GM18502 (cell line): Measurements from ENCODE around the gene TNPO3.
"Not testable (repeated sequence)": the region's sequence is repeated elsewhere in the genome, so short reads cannot be mapped to it uniquely, and the experiment has no call there.

Experiments
- ATAC-seq: cut with Tn5 transposase; IDR thresholded peaks from one replicate; pipeline ENCODE4 v1.9.1; 2021; ENCODE audit warnings: mild to moderate bottlenecking; ENCODE audit not compliant: unreplicated experiment, poor library complexity

Gene TNPO3

DNA sequence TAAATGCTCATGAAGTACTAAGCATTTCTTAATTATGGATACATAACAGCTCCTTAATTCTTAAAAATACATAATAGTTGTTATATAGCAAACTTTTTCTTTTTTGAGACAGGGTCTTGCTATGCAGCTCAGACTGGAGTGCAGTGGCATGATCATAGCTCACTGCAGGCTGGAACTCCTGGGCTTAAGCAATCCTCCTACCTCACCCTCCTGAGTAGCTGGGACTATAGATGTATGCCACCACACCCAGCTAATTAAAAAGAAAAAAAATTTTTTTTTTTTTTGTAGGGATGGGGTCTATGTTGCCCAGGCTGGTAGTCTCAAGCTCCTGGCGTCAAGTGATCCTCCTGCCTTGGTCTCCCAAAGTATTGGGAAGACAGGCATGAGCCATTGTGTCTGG, 86.3 kb downstream of the TNPO3 start:
- no peak for ATAC-seq

- peak; percentile 87 for ATAC-seq
Measured at GRCh38 chr7:128963327-128963757, 91.6 kb downstream of the TNPO3 start.

DNA sequence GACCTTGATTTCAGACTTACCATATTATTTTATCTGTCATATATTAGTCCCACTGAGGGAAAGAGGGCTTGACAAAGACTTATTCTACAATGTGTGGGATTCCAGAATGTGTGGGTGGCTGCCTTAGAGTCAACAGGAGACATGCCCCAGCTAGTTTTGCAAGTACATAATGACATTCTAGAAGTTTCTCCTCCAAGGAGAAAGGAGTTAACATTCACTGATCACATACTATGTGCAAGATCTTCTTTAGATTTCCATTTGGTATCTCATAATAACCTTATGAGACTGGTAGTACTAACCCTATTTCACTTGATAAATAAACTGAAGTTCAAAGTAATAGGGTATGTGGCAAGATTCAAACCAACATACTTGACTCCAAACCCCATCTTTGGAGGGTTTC, 92.0 kb downstream of the TNPO3 start:
- peak; percentile 25 for ATAC-seq

DNA sequence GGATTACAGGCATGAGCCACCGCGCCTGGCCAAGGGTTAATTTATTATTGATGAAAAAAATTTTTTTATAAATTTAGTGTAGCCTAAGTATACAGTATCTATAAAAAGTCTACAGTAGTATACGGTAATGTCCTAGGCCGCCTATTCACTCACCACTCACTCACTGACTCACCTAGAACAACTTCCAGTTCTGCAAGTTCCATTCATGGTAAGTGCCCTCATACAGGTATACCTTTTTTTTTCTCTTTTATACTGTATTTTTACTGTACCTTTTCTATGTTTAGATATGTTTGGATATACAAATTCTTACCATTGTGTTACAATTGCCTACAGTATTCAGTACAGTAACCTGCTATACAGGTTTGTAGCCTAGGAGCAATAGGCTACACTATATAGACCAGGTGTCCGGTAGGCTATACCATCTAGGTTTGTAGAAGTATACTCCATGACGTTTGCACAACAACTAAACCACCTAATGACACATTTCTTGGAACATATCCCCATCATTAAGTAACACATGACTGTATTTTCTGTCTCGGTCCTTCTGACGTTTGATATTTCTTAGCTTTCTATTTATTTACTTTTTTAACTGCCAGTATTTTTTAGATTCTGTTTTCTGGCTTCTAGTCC, 93.8 kb downstream of the TNPO3 start:
- no peak for ATAC-seq

DNA sequence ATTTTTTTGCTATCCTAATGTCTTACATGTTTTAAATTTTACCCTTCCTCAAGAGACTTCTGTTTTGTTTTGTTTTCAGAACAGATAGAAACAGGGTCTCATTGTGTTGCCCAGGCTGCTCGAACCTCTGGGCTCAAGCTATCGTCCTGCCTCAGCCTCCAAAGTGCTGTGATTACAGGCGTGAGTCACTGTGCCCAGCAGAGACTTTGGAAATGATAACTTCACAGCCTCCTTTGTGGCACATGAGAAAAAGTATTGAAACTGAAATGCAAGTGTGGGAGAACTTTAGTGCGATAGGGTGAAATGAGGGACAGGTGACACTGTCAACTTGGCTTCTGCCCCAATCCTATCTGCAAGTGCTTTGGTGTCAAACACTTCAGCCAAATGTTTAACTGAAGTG, 95.6 kb downstream of the TNPO3 start:
- ATAC-seq = no peak

- ATAC-seq = no peak
Measured at GRCh38 chr7:128955981-128956380, 98.9 kb downstream of the TNPO3 start.

DNA sequence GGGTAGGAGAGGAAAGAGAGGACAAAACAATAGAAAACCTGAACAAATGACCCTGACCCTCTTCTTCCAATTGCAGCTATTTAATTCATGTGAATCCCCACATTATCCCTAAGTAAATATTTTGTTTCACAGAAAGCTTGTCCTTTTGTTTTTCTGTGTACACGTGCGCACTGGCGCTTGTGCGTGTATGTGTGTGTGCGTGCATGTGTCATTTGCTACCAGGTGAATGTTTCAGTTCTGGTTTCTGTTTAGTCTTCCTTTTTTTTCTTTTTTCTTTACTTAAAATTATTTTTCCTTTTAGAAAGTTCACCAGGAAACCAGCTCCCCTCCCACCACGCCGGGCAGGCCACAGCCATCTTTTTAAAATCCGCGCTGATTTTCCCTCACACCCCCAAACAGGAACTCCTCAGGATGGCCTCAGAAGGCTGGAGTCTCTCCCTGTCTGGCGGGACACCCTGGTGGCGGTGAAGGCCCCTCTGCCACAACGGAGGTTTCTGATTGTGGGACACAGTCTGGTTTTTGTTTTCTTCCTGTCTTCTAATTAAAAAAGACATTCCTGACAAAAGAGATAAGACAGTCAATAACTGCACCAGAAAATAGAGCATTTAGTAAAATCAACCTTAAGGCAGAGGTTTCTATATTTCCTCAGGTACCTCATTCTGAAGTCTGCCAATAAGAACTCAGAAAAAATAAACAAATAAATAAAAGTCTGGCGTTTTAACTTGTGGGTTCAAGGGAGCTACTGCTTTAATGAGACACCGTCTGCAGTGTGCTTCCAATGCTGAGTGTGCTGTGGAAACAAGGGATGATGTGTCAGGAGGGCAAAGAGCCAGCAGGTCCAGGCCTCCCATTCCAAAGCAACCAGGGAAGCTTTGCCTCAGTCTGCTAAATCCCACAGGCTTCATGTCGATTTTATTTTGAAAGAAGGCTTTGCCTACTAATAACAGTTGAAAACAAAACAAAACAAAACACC, 99.8 kb downstream of the TNPO3 start:
- peak; percentile 72 for ATAC-seq

DNA sequence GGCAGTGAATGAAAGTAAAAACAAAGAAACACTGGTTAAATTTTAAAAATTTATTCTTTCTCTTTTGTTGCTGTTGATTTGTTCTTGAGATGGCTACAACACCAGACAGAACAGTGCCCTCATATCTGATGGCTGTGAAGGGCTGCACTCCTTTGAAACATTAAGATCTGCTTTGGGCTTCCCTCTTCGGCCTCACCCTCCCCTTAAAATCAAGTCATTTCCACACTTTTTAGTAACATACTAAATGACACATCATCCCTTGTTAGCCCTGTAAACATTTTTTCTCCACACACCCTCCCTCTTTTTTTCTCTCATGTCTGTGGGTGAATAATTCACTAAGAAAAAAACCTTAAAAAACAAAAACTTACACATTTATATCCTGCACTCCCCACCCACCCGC, 100.8 kb downstream of the TNPO3 start:
- ATAC-seq = no peak

DNA sequence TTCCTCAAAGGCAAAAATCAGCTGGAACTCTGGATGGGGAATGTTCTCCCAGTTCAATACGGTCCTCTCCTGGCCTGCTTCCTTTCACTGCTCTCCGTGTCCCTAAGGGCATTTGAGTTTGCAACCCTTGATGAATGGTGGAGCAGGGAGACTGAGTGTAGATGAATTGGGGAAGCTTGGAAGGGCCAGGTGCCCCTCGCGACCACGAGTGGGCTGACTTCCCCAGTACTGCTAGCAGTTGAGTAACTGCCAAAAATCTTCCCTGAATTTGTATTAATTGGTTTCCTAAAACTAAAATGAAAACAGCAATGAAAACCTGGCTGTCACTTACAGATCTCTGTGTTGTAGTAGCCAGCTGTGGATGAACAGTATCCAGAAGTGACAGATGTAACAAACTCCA, 103.6 kb downstream of the TNPO3 start:
- no peak for ATAC-seq

DNA sequence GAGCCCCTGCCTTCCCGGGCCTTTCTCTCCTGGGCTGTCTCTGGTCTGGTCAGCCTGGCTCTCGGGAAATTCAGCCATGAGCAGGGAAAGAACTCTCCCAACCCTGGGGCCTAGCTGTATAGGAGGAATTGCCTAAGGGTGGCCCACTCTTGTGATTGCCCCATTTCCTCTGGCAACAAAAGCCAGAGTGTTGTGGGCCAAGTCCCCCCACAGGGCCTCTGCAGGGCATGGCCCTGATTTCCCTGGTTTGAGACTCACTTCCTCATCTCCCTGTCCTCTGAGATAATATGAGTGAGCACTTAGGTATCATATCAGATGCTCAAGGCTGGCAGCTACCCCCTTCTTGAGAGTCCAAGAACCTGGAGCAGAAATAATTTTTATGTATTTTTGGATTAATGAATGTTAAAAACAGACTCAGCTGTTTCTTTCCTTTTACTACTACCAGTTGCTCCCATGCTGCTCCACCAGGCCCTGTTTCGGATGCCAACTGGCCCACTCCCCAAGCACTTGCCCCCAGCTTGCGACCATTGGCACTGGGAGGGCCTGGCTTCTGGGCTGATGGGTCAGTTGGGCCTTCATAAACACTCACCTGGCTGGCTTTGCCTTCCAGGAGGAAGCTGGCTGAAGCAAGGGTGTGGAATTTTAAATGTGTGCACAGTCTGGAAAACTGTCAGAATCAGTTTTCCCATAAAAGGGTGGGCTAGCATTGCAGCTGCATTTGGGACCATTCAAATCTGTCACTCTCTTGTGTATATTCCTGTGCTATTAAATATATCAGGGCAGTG, 105.7 kb downstream of the TNPO3 start:
- no peak for ATAC-seq

GRCh38 chr7:128948312-128948973, 106.5 kb downstream of the TNPO3 start:
- no peak for ATAC-seq

GRCh38 chr7:128947854-128948253, 107.1 kb downstream of the TNPO3 start:
- ATAC-seq = no peak

GRCh38 chr7:128946936-128947830, 107.7 kb downstream of the TNPO3 start:
- ATAC-seq = no peak

- ATAC-seq = no peak
Measured at GRCh38 chr7:128945668-128946366, 109.1 kb downstream of the TNPO3 start.

GRCh38 chr7:128944487-128945236, 110.2 kb downstream of the TNPO3 start:
- no peak for ATAC-seq

DNA sequence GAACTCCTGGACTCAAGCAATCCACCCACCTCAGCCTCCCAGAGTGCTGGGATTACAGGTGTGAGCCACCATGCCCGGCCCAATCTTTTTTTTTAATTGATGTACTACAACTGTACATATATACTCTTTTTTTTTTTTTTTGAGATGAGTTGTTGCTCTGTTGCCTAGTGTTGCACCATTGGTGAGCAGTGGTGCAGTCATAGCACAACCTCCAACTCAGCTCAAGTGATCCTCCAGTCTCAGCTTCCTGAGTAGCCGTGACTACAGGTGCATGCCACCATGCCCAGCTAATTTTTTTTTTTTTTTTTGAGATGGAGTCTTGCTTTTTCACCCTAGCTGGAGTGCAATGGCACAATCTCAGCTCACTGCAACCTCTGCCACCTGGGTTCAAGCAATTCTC, 111.7 kb downstream of the TNPO3 start:
- not testable (repeated sequence) for ATAC-seq

DNA sequence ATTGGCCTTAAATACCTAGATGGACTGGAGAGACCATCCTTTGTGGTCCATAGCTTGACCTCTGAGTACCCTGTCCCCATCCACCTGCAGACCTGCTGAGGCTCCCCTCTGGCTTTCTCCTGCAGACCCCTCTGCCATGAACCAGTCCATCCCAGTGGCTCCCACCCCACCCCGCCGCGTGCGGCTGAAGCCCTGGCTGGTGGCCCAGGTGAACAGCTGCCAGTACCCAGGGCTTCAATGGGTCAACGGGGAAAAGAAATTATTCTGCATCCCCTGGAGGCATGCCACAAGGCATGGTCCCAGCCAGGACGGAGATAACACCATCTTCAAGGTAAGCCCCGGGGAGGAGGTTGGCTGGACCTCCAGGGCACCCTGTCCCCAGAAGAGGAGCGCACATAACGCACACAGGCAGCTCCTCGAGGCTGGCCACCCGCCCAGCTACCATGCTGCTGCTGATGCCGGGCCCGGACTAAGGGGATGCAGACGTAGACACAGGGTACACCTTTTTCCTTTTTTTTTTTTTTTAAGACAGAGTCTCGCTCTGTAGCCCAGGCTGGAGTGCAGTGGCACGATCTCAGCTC, 112.9 kb downstream of the TNPO3 start:
- no peak for ATAC-seq
